ENCODE results near the gene NDEL1.

GRCh38 chr17:8413938-8414337 lies 21.7 kb upstream of the NDEL1 start:
- TF ChIP-seq POLR2A (IDR thresholded peaks at IDR 0.05) (no peak), CTCF (IDR thresholded peaks at IDR 0.05 in 4 of 5, conservative IDR thresholded peaks at IDR 0.05 in 1 of 5) (no peak)
